ENCODE results near the gene ADRB2.

ADRB2 gene

GRCh38 chr5:148805326-148806290 lies 20.8 kb upstream of the ADRB2 start:
- peak; percentile 15 for DNase-seq (ENCODE audit: low read depth)

GRCh38 chr5:148806520-148806931 lies 19.9 kb upstream of the ADRB2 start:
- DNase-seq (ENCODE audit: low read depth): no peak

GRCh38 chr5:148807851-148808250 lies 18.6 kb upstream of the ADRB2 start:
- peak; percentile 25 for DNase-seq (ENCODE audit: low read depth)

GRCh38 chr5:148808864-148809642 lies 17.4 kb upstream of the ADRB2 start:
- peak; percentile 8 for DNase-seq (ENCODE audit: low read depth)

- DNase-seq (ENCODE audit: low read depth): peak; percentile 13
Observed at GRCh38 chr5:148809781-148810524, 16.5 kb upstream of the ADRB2 start.

GRCh38 chr5:148810823-148811222 lies 15.6 kb upstream of the ADRB2 start:
- DNase-seq (ENCODE audit: low read depth): no peak

GRCh38 chr5:148811756-148812155 lies 14.7 kb upstream of the ADRB2 start:
- peak; percentile 11 for DNase-seq (ENCODE audit: low read depth)

GRCh38 chr5:148815086-148815485 lies 11.3 kb upstream of the ADRB2 start:
- no peak for DNase-seq (ENCODE audit: low read depth)

GRCh38 chr5:148815578-148815977 lies 10.8 kb upstream of the ADRB2 start:
- no peak for DNase-seq (ENCODE audit: low read depth)

- no peak for DNase-seq (ENCODE audit: low read depth)
Observed at GRCh38 chr5:148816357-148816756, 10.1 kb upstream of the ADRB2 start.

GRCh38 chr5:148816782-148817181 lies 9.6 kb upstream of the ADRB2 start:
- no peak for DNase-seq (ENCODE audit: low read depth)

- DNase-seq (ENCODE audit: low read depth): no peak
Observed at GRCh38 chr5:148817606-148818005, 8.8 kb upstream of the ADRB2 start.

- DNase-seq (ENCODE audit: low read depth): peak; percentile 53
Observed at GRCh38 chr5:148820461-148821395, 5.7 kb upstream of the ADRB2 start.

- DNase-seq (ENCODE audit: low read depth): no peak
Observed at GRCh38 chr5:148823871-148824270, 2.5 kb upstream of the ADRB2 start.

- DNase-seq (ENCODE audit: low read depth): no peak
Observed at GRCh38 chr5:148825716-148826052, 727 bp upstream of the ADRB2 start.

- no peak for DNase-seq (ENCODE audit: low read depth)
Observed at GRCh38 chr5:148826739-148827070, 294 bp downstream of the ADRB2 start.

- peak; percentile 17 for DNase-seq (ENCODE audit: low read depth)
Observed at GRCh38 chr5:148827723-148828122, 1.3 kb downstream of the ADRB2 start.

GRCh38 chr5:148828511-148829247 lies 2.3 kb downstream of the ADRB2 start:
- DNase-seq (ENCODE audit: low read depth): peak; percentile 32

GRCh38 chr5:148829248-148829594 lies 2.8 kb downstream of the ADRB2 start:
- DNase-seq (ENCODE audit: low read depth): no peak

GRCh38 chr5:148829734-148830133 lies 3.3 kb downstream of the ADRB2 start:
- DNase-seq (ENCODE audit: low read depth): no peak

GRCh38 chr5:148830211-148830610 lies 3.8 kb downstream of the ADRB2 start:
- DNase-seq (ENCODE audit: low read depth): no peak
